ENCODE results near the gene CSNK1D. TPM values are rescaled to one million over a fixed set of nuclear protein-coding genes. Genes with fewer than 3 reads are reported as not detected.

The CSNK1D gene
- total RNA-seq, 1 experiment from 2014 or later, result 80.4 TPM

- DNase-seq (ENCODE audit: low read depth), result no peak
- in situ Hi-C loops (cut with HindIII; ENCODE audit: low pct_unique_long_range_greater_than_20kb, low sequenced_read_pairs), result no loop called here
Observed at GRCh38 chr17:82298538-82299421, 25.3 kb upstream of the CSNK1D start.

GRCh38 chr17:82297714-82298537 lies 24.4 kb upstream of the CSNK1D start:
- in situ Hi-C loops (cut with HindIII; ENCODE audit: low pct_unique_long_range_greater_than_20kb, low sequenced_read_pairs), result no loop called here
- DNase-seq (ENCODE audit: low read depth), result peak; percentile 87

- in situ Hi-C loops (cut with HindIII; ENCODE audit: low pct_unique_long_range_greater_than_20kb, low sequenced_read_pairs), result no loop called here
- peak; percentile 77 for DNase-seq (ENCODE audit: low read depth)
Observed at GRCh38 chr17:82297280-82297713, 23.8 kb upstream of the CSNK1D start.

GRCh38 chr17:82296511-82297279 lies 23.2 kb upstream of the CSNK1D start:
- DNase-seq (ENCODE audit: low read depth), result no peak
- in situ Hi-C loops (cut with HindIII; ENCODE audit: low pct_unique_long_range_greater_than_20kb, low sequenced_read_pairs), result no loop called here

GRCh38 chr17:82295472-82295814 lies 21.9 kb upstream of the CSNK1D start:
- in situ Hi-C loops (cut with HindIII; ENCODE audit: low pct_unique_long_range_greater_than_20kb, low sequenced_read_pairs), result no loop called here
- no peak for DNase-seq (ENCODE audit: low read depth)

GRCh38 chr17:82294064-82294773 lies 20.7 kb upstream of the CSNK1D start:
- in situ Hi-C loops (cut with HindIII; ENCODE audit: low pct_unique_long_range_greater_than_20kb, low sequenced_read_pairs), result no loop called here
- no peak for DNase-seq (ENCODE audit: low read depth)

GRCh38 chr17:82292251-82293154 lies 19.0 kb upstream of the CSNK1D start:
- DNase-seq (ENCODE audit: low read depth), result peak; percentile 98
- in situ Hi-C loops (cut with HindIII; ENCODE audit: low pct_unique_long_range_greater_than_20kb, low sequenced_read_pairs), result no loop called here

- in situ Hi-C loops (cut with HindIII; ENCODE audit: low pct_unique_long_range_greater_than_20kb, low sequenced_read_pairs), result no loop called here
- DNase-seq (ENCODE audit: low read depth), result no peak
Observed at GRCh38 chr17:82291582-82292250, 18.2 kb upstream of the CSNK1D start.

- in situ Hi-C loops (cut with HindIII; ENCODE audit: low pct_unique_long_range_greater_than_20kb, low sequenced_read_pairs), result no loop called here
- DNase-seq (ENCODE audit: low read depth), result peak; percentile 97
Observed at GRCh38 chr17:82287868-82288801, 14.6 kb upstream of the CSNK1D start.

- in situ Hi-C loops (cut with HindIII; ENCODE audit: low pct_unique_long_range_greater_than_20kb, low sequenced_read_pairs), result no loop called here
- no peak for DNase-seq (ENCODE audit: low read depth)
Observed at GRCh38 chr17:82287013-82287867, 13.7 kb upstream of the CSNK1D start.

- no peak for DNase-seq (ENCODE audit: low read depth)
- in situ Hi-C loops (cut with HindIII; ENCODE audit: low pct_unique_long_range_greater_than_20kb, low sequenced_read_pairs), result no loop called here
Observed at GRCh38 chr17:82285141-82285540, 11.6 kb upstream of the CSNK1D start.

- DNase-seq (ENCODE audit: low read depth), result peak; percentile 78
- in situ Hi-C loops (cut with HindIII; ENCODE audit: low pct_unique_long_range_greater_than_20kb, low sequenced_read_pairs), result no loop called here
Observed at GRCh38 chr17:82283208-82283749, 9.8 kb upstream of the CSNK1D start.

- in situ Hi-C loops (cut with HindIII; ENCODE audit: low pct_unique_long_range_greater_than_20kb, low sequenced_read_pairs), result no loop called here
- no peak for DNase-seq (ENCODE audit: low read depth)
Observed at GRCh38 chr17:82282239-82283207, 9.0 kb upstream of the CSNK1D start.

All from Caki2 (cell line).